Fibroblast of lung (primary cell): ENCODE results near the gene UPK1A. TPM values are rescaled to one million over a fixed set of nuclear protein-coding genes. Genes with fewer than 3 reads are reported as not detected.

Source experiments
- DNase-seq, 2 donors: peaks; one replicate each; pipeline versions ENCODE4 v3.0.0 to v3.0.0-alpha.2; 2010; ENCODE audit warnings: low read depth in 2 of 2
- H2AFZ ChIP-seq: 2 replicates; pipeline ENCODE4 v1.5.1; 2012; ENCODE audit warnings: low read length, control low read depth, inconsistent platforms
- H3K27ac ChIP-seq: 2 replicates; pipeline ENCODE4 v1.5.1; 2011; ENCODE audit warnings: low read length, control low read depth; ENCODE audit not compliant: insufficient read depth
- H3K27me3 ChIP-seq: 2 replicates; pipeline ENCODE4 v1.5.1; 2011; ENCODE audit warnings: mild to moderate bottlenecking, low read length; ENCODE audit not compliant: control insufficient read depth, insufficient read depth
- H3K36me3 ChIP-seq: 2 replicates; pipeline ENCODE4 v1.5.1; 2011; ENCODE audit warnings: low read length; ENCODE audit not compliant: control insufficient read depth, insufficient read depth
- H3K4me1 ChIP-seq: 2 replicates; pipeline ENCODE4 v1.5.1; 2011; ENCODE audit warnings: low read length; ENCODE audit not compliant: control insufficient read depth, insufficient read depth; ENCODE audit errors: extremely low read depth
- H3K4me2 ChIP-seq: 2 replicates; pipeline ENCODE4 v1.5.1; 2011; ENCODE audit warnings: low read length, control low read depth; ENCODE audit not compliant: insufficient read depth; ENCODE audit errors: extremely low read depth
- H3K4me3 ChIP-seq, 4 experiments: fragments of 200-600 bp in 1 of 4; sonication (generic) in 1 of 4; replicated peaks in 1 of 4; 2 replicates each; pipeline ENCODE4 v1.5.1; 2011 to 2016; ENCODE audit warnings: low read length in 4 of 4, low read depth in 3 of 4, mild to moderate bottlenecking in 3 of 4, control low read depth in 2 of 4, inconsistent platforms in 1 of 4, mixed read lengths in 1 of 4; ENCODE audit not compliant: insufficient read depth in 1 of 4; ENCODE audit errors: control extremely low read depth in 1 of 4
- H3K79me2 ChIP-seq: 2 replicates; pipeline ENCODE4 v1.5.1; 2012; ENCODE audit warnings: mild to moderate bottlenecking, low read length, inconsistent platforms; ENCODE audit not compliant: control insufficient read depth, insufficient read depth
- H3K9ac ChIP-seq: 2 replicates; pipeline ENCODE4 v1.5.1; 2011; ENCODE audit warnings: mild to moderate bottlenecking, low read length, control low read depth; ENCODE audit not compliant: insufficient read depth
- H3K9me3 ChIP-seq: 2 replicates; pipeline ENCODE4 v1.5.1; 2012; ENCODE audit warnings: low read depth, low read length; ENCODE audit not compliant: control insufficient read depth, insufficient read depth
- H4K20me1 ChIP-seq: 2 replicates; pipeline ENCODE4 v1.5.1; 2011; ENCODE audit warnings: low read length; ENCODE audit not compliant: control insufficient read depth, insufficient read depth; ENCODE audit errors: extremely low read depth
- CTCF ChIP-seq, 2 donors: IDR thresholded peaks in 1 of 2; conservative IDR thresholded peaks in 1 of 2; 1 replicate in 1 of 2; 2 replicates in 1 of 2; pipeline ENCODE4 v1.5.1; 2011 to 2012; ENCODE audit warnings: low read length in 2 of 2, control low read depth in 1 of 2, inconsistent platforms in 1 of 2, low read depth in 1 of 2, mild to moderate bottlenecking in 1 of 2
- EZH2 ChIP-seq: IDR thresholded peaks from 2 replicates; pipeline ENCODE4 v1.5.1; 2012; ENCODE audit warnings: low read length, control low read depth, mild to moderate bottlenecking; ENCODE audit errors: missing control alignments
- polyA plus RNA-seq, 2 donors: library from polyadenylated mRNA; depleted of rRNA in 1 of 2; stranded (reverse) in 1 of 2; unstranded in 1 of 2; fragments of >200 nt; gene quantifications; 2 replicates each; pipeline ENCODE4 v1.2.1, GENCODE V29; 2011 to 2012; ENCODE audit warnings: missing spikeins in 1 of 2
- total RNA-seq: library from RNA; depleted of rRNA; stranded (reverse); fragments of >200 nt; gene quantifications from 2 replicates; pipeline ENCODE4 v1.2.1, GENCODE V29; 2014

Gene UPK1A
- total and polyA plus RNA-seq, 2 donors (not counting 1 experiment from before 2014, with no cell fraction given): 0.27 TPM; not detected in 1

GRCh38 chr19:35623327-35624010 lies 42.8 kb upstream of the UPK1A start:
- Histone ChIP-seq H3K9ac (no peak overlapping the region), H3K27ac (no peak overlapping the region), H3K9me3 (no peaks in the 10 kb centered on the region), H2AFZ (no peak overlapping the region), H3K4me1 (peaks cover 3% of the 10 kb centered on the region), H3K4me3 (no peak overlapping the region), H3K79me2 (no peaks in the 10 kb centered on the region), H3K27me3 (no peaks in the 10 kb centered on the region), H3K4me2 (no peak overlapping the region), H3K36me3 (peaks cover 2% of the 10 kb centered on the region), H4K20me1 (no peaks in the 10 kb centered on the region)
- no peak for DNase-seq
- TF ChIP-seq CTCF (conservative IDR thresholded peaks at IDR 0.05 in 1 of 2, IDR thresholded peaks at IDR 0.05 in 1 of 2; ENCODE audit: low read depth in 1 of 2, low read length in 2 of 2) (no peak), EZH2 (no peak)

GRCh38 chr19:35628264-35628564 lies 38.1 kb upstream of the UPK1A start:
- Histone ChIP-seq H4K20me1 (no peaks in the 10 kb centered on the region), H3K36me3 (peaks cover 8% of the 10 kb centered on the region), H3K9me3 (no peaks in the 10 kb centered on the region), H3K4me2 (peak overlapping the region; percentile 92), H3K79me2 (peaks cover 14% of the 10 kb centered on the region), H3K27me3 (no peaks in the 10 kb centered on the region), H3K27ac (peak overlapping the region; percentile 95), H3K4me1 (peaks cover 6% of the 10 kb centered on the region), H2AFZ (peak overlapping the region; percentile 74), H3K4me3 (peak overlapping the region; percentile 75 to 100 (median 93)), H3K9ac (peak overlapping the region; percentile 78)
- no peak for DNase-seq
- no peak for TF ChIP-seq EZH2
- TF ChIP-seq CTCF (conservative IDR thresholded peaks at IDR 0.05 in 1 of 2, IDR thresholded peaks at IDR 0.05 in 1 of 2; ENCODE audit: low read depth in 1 of 2, low read length in 2 of 2): no peak

- Histone ChIP-seq H3K36me3 (peaks cover 8% of the 10 kb centered on the region), H3K4me2 (peak within 1 kb of the TSS; percentile 100), H3K9me3 (no peaks in the 10 kb centered on the region), H3K9ac (peak within 1 kb of the TSS; percentile 96), H2AFZ (peak within 1 kb of the TSS; percentile 74), H4K20me1 (no peaks in the 10 kb centered on the region), H3K27ac (peak within 1 kb of the TSS; percentile 95), H3K27me3 (no peaks in the 10 kb centered on the region), H3K79me2 (peaks cover 14% of the 10 kb centered on the region), H3K4me3 (peak within 1 kb of the TSS; percentile 75 to 100 (median 96)), H3K4me1 (peaks cover 6% of the 10 kb centered on the region)
- peak; percentile 99 for DNase-seq
- TF ChIP-seq EZH2 (no peak), CTCF (conservative IDR thresholded peaks at IDR 0.05 in 1 of 2, IDR thresholded peaks at IDR 0.05 in 1 of 2; ENCODE audit: low read depth in 1 of 2, low read length in 2 of 2) (no peak)
Observed at GRCh38 chr19:35628565-35629331, 37.6 kb upstream of the UPK1A start, which contains the start of gene RBM42. Gene RBM42, plus strand, starts transcription at chr19:35629036. Its CDS starts 118 bp downstream, at chr19:35629154.
